HepG2 (cell line): ENCODE measurements around the gene MUSK. TPM values are rescaled to one million over a fixed set of nuclear protein-coding genes. Genes with fewer than 3 reads are reported as not detected.

Experiments
- ATAC-seq: fragments of 200-7000 bp; cut with Tn5 transposase; 3 replicates; pipeline ENCODE4 v1.9.1; 2020; ENCODE audit warnings: mild to moderate bottlenecking, moderate library complexity
- BruUV-seq: library from RNA; stranded (reverse); fragments of 400-500 nt; replicated peaks from 2 replicates; lab custom pipeline; 2021; lab: Mats Ljungman, UMichigan
- CTCF ChIA-PET: fragments of 300-600 bp; formaldehyde crosslinking; extraction: SDS; loops from one replicate; lab custom pipeline; 2021; ENCODE audit warnings: low total read pairs, inconsistent platforms, low intra/inter-chr PET ratio; lab: Yijun Ruan, JAX
- POLR2A ChIA-PET: fragments of 350-600 bp; sonication (Branson Sonifier 250); formaldehyde crosslinking; loops from one replicate; lab custom pipeline; 2020; ENCODE audit warnings: antibody characterized with exemption, inconsistent platforms; lab: Yijun Ruan, JAX
- DNase-seq: peaks from one replicate; pipeline ENCODE4 v3.0.0-alpha.2; 2015; ENCODE audit warnings: low spot score
- FAIRE-seq: peaks from 3 replicates; lab custom pipeline; 2011; peaks lifted over from hg19 to GRCh38; lab: Jason Lieb, UNC
- H2AFZ ChIP-seq: one replicate; pipeline ENCODE4 v1.6.1; 2011; ENCODE audit warnings: low read length, inconsistent platforms
- H3K27ac ChIP-seq: fragments of 300-600 bp; 3 replicates; pipeline ENCODE4 v1.8.0; 2011; ENCODE audit warnings: mixed run types, mild to moderate bottlenecking, mixed read lengths, low read length, inconsistent platforms; ENCODE audit not compliant: insufficient read depth; ENCODE audit errors: extremely low read length
- H3K27me3 ChIP-seq, 2 experiments: fragments of 200-600 bp in 1 of 2; 2 replicates in 1 of 2; 3 replicates in 1 of 2; pipeline versions ENCODE4 v1.6.0 to v1.8.0; 2011; ENCODE audit warnings: low read length in 2 of 2, mild to moderate bottlenecking in 2 of 2, moderate library complexity in 2 of 2, inconsistent platforms in 1 of 2; ENCODE audit not compliant: insufficient read depth in 2 of 2, control insufficient read depth in 1 of 2
- H3K36me3 ChIP-seq, 2 experiments: fragments of 200-600 bp in 1 of 2; replicated peaks in 1 of 2; 2 replicates in 1 of 2; 3 replicates in 1 of 2; pipeline versions ENCODE4 v1.5.1 to v1.8.0; 2011; ENCODE audit warnings: low read length in 2 of 2, inconsistent platforms in 1 of 2; ENCODE audit not compliant: insufficient read depth in 2 of 2, control insufficient read depth in 1 of 2
- H3K4me1 ChIP-seq: 2 replicates; pipeline ENCODE4 v1.5.1; 2012; ENCODE audit warnings: low read length, inconsistent platforms; ENCODE audit not compliant: insufficient read depth
- H3K4me2 ChIP-seq: 2 replicates; pipeline ENCODE4 v1.6.0; 2011; ENCODE audit warnings: low read depth, low read length, inconsistent platforms
- H3K4me3 ChIP-seq, 3 experiments: fragments of 200-600 bp in 1 of 3; sonication (generic), shearing (Covaris generic) in 1 of 3; replicated peaks in 1 of 3; 2 replicates each; pipeline ENCODE4 v1.5.1; 2011 to 2016; ENCODE audit warnings: low read length in 3 of 3, inconsistent platforms in 2 of 3, low read depth in 2 of 3, mild to moderate bottlenecking in 2 of 3, control low read depth in 1 of 3, mixed read lengths in 1 of 3; ENCODE audit not compliant: insufficient read depth in 1 of 3
- H3K79me2 ChIP-seq: one replicate; pipeline ENCODE4 v1.6.1; 2011; ENCODE audit warnings: low read length, inconsistent platforms; ENCODE audit not compliant: insufficient read depth
- H3K9ac ChIP-seq: 2 replicates; pipeline ENCODE4 v1.6.0; 2011; ENCODE audit warnings: mild to moderate bottlenecking, low read depth, low read length, inconsistent platforms; ENCODE audit not compliant: insufficient read depth
- H3K9me3 ChIP-seq: 2 replicates; pipeline ENCODE4 v1.5.1; 2012; ENCODE audit warnings: mild to moderate bottlenecking, low read length
- H4K20me1 ChIP-seq: 2 replicates; pipeline ENCODE4 v1.6.0; 2011; ENCODE audit warnings: inconsistent platforms, mild to moderate bottlenecking, low read length, moderate library complexity; ENCODE audit not compliant: insufficient read depth
- ARID3A ChIP-seq: IDR thresholded peaks from 2 replicates; pipeline ENCODE4 v1.6.1; 2012; ENCODE audit warnings: low read depth, low read length, improper control_type of control experiment
- ASH2L ChIP-seq: fragments of 300-600, 200-600 bp; sonication (generic); IDR thresholded peaks from 2 replicates; pipeline ENCODE4 v1.7.0; 2017; ENCODE audit warnings: low read depth, mild to moderate bottlenecking, moderate library complexity, mixed read lengths, low read length; ENCODE audit not compliant: insufficient read length
- EEA1 ChIP-seq: sonication (generic); formaldehyde crosslinking; IDR thresholded peaks from 2 replicates; pipeline ENCODE4 v1.5.1; 2020; ENCODE audit warnings: mild to moderate bottlenecking, missing genetic modification reagents, borderline replicate concordance
- KMT2B ChIP-seq: IDR thresholded peaks from 2 replicates; pipeline ENCODE4 v1.6.1; 2016; ENCODE audit warnings: missing genetic modification reagents, missing compliant biosample characterization
- NCOR1 ChIP-seq: fragments of 200-600 bp; sonication (generic); IDR thresholded peaks from 2 replicates; pipeline ENCODE4 v1.7.0; 2017; ENCODE audit warnings: antibody characterized with exemption, low read length, borderline replicate concordance
- ONECUT2 ChIP-seq: sonication (generic); formaldehyde crosslinking; IDR thresholded peaks from 2 replicates; pipeline ENCODE4 v1.4.0; 2020; ENCODE audit warnings: missing genetic modification reagents
- REPIN1 ChIP-seq: sonication (generic); formaldehyde crosslinking; IDR thresholded peaks from 2 replicates; pipeline ENCODE4 v1.8.0; 2022; ENCODE audit warnings: missing genetic modification reagents, low read depth, mild to moderate bottlenecking, borderline replicate concordance
- SMAD9 ChIP-seq: sonication (generic); formaldehyde crosslinking; IDR thresholded peaks from 2 replicates; pipeline ENCODE4 v1.5.1; 2020; ENCODE audit warnings: mild to moderate bottlenecking, missing genetic modification reagents
- THRA ChIP-seq: sonication (generic); formaldehyde crosslinking; IDR thresholded peaks from 2 replicates; pipeline ENCODE4 v1.4.0; 2020; ENCODE audit warnings: missing genetic modification reagents, borderline replicate concordance
- TIGD3 ChIP-seq: sonication (generic); formaldehyde crosslinking; IDR thresholded peaks from 2 replicates; pipeline ENCODE4 v1.5.1; 2020; ENCODE audit warnings: mild to moderate bottlenecking, missing genetic modification reagents, borderline replicate concordance
- ZBED4 ChIP-seq: sonication (generic); formaldehyde crosslinking; IDR thresholded peaks from 2 replicates; pipeline ENCODE4 v1.4.0; 2020; ENCODE audit warnings: missing genetic modification reagents, borderline replicate concordance
- ZFP1 ChIP-seq: IDR thresholded peaks from 2 replicates; pipeline ENCODE4 v1.6.1; 2016
- ZNF121 ChIP-seq: sonication (generic); formaldehyde crosslinking; IDR thresholded peaks from 2 replicates; pipeline ENCODE4 v1.5.0; 2020; ENCODE audit warnings: mild to moderate bottlenecking, missing genetic modification reagents
- ZNF225 ChIP-seq: sonication (generic); formaldehyde crosslinking; IDR thresholded peaks from 2 replicates; pipeline ENCODE4 v1.4.0; 2020; ENCODE audit warnings: mild to moderate bottlenecking, missing genetic modification reagents
- ZNF24 ChIP-seq: fragments of 450-650 bp; IDR thresholded peaks from 2 replicates; pipeline ENCODE4 v1.6.1; 2017; ENCODE audit warnings: antibody characterized with exemption, mild to moderate bottlenecking
- ZNF691 ChIP-seq: sonication (generic); formaldehyde crosslinking; IDR thresholded peaks from 2 replicates; pipeline ENCODE4 v1.4.0; 2020; ENCODE audit warnings: missing genetic modification reagents, low read depth, mild to moderate bottlenecking, borderline replicate concordance
- in situ Hi-C: cut with HindIII; loops from 2 replicates; pipeline ENCODE4 v1.10.0; 2017; ENCODE audit warnings: low pct_unique_long_range_greater_than_20kb; ENCODE audit not compliant: extremely low pct_ligation_motif_present
- intact Hi-C: fragments of 100-400 bp; cut with micrococcal nuclease; formaldehyde crosslinking; loops from one replicate; pipeline ENCODE4 v1.10.0; 2022; ENCODE audit not compliant: unreplicated experiment
- polyA plus RNA-seq, 8 experiments: library from polyadenylated mRNA; depleted of rRNA in 3 of 8; stranded (reverse) in 7 of 8; unstranded in 1 of 8; fragments of >200 nt; fragmentation: Illumina TruSeq in 4 of 8; extraction: Trizol in 4 of 8; gene quantifications; 2 replicates each; pipeline versions ENCODE4 v1.2.1 to v1.2.3, GENCODE V29; 2011 to 2016; ENCODE audit warnings: low read depth in 4 of 8, missing spikeins in 1 of 8, mixed read lengths in 1 of 8; ENCODE audit not compliant: insufficient read depth in 1 of 8
- total RNA-seq, 5 experiments: library from RNA; depleted of rRNA; stranded (reverse); fragments of >200 nt; fragmentation: Illumina TruSeq; extraction: Trizol; gene quantifications; 2 replicates each; pipeline ENCODE4 v1.2.3, GENCODE V29; 2016; ENCODE audit warnings: low read depth in 1 of 5

The MUSK gene
- total and polyA plus RNA-seq, 2 of the 13 experiments (the other 11 are each of a cell fraction or from before 2014, with no cell fraction given): not detected

- CTCF ChIA-PET: no interaction called here
- H3K27me3 ChIP-seq: no peaks in the 10 kb centered on the region
- no peaks in the 10 kb centered on the region for H3K9me3 ChIP-seq
- H3K9ac ChIP-seq: no peak overlapping the region
- no TSS peak for BruUV-seq
- intact Hi-C loops (no loop called here), in situ Hi-C loops (no loop called here)
- DNase-seq (no peak), FAIRE-seq (no peak), ATAC-seq (no peak)
- no peak overlapping the region for H2AFZ ChIP-seq
- POLR2A ChIA-PET: no interaction called here
- H3K4me3 ChIP-seq: no peak overlapping the region
- H3K36me3 ChIP-seq: no peaks in the 10 kb centered on the region
- H3K4me2 ChIP-seq: no peak overlapping the region
- H3K27ac ChIP-seq: no peak overlapping the region
- H3K79me2 ChIP-seq: no peaks in the 10 kb centered on the region
- H3K4me1 ChIP-seq: no peaks in the 10 kb centered on the region
- no peaks in the 10 kb centered on the region for H4K20me1 ChIP-seq
- TF ChIP-seq ASH2L: no peak
- TF ChIP-seq ARID3A: no peak
- no peak for TF ChIP-seq ONECUT2 (CRISPR knock-in tag)
- TF ChIP-seq REPIN1 (CRISPR knock-in tag): no peak
- TF ChIP-seq SMAD9 (CRISPR knock-in tag): no peak
- TF ChIP-seq EEA1 (CRISPR knock-in tag): no peak
- no peak for TF ChIP-seq ZBED4 (CRISPR knock-in tag)
- no peak for TF ChIP-seq ZNF24
- no peak for TF ChIP-seq ZNF225 (CRISPR knock-in tag)
- TF ChIP-seq KMT2B: no peak
- TF ChIP-seq ZFP1 (CRISPR knock-in tag): no peak
- TF ChIP-seq TIGD3 (CRISPR knock-in tag): no peak
- TF ChIP-seq NCOR1: no peak
- TF ChIP-seq THRA: no peak
- TF ChIP-seq ZNF691: no peak
- TF ChIP-seq ZNF121 (CRISPR knock-in tag): no peak
These were observed 70.4 kb downstream of the MUSK start for GRCh38 chr9:110738982-110739381.
